Kidney (tissue), 14 donors: ENCODE data around the gene CHST1. TPM values are rescaled to one million over a fixed set of nuclear protein-coding genes. Genes with fewer than 3 reads are reported as not detected.

ENCODE experiments used
- DNase-seq, 5 donors: peaks; one replicate each; pipeline ENCODE4 v3.0.0-alpha.2; 2013 to 2020
- FAIRE-seq: peaks from 2 replicates; lab custom pipeline; 2012; peaks lifted over from hg19 to GRCh38; lab: Jason Lieb, UNC
- H3K27ac ChIP-seq, 2 donors: one replicate each; pipeline ENCODE4 v1.7.0; 2013; ENCODE audit warnings: low read depth in 2 of 2, low read length in 2 of 2, inconsistent platforms in 1 of 2
- H3K27me3 ChIP-seq: one replicate; pipeline ENCODE4 v1.7.1; 2013; ENCODE audit warnings: low read length, inconsistent platforms; ENCODE audit not compliant: control insufficient read depth, insufficient read depth
- H3K36me3 ChIP-seq, 3 donors: one replicate each; pipeline versions ENCODE4 v1.7.0 to v1.7.1; 2013; ENCODE audit warnings: low read length in 3 of 3, control low read depth in 1 of 3, inconsistent platforms in 1 of 3; ENCODE audit not compliant: insufficient read depth in 3 of 3, control insufficient read depth in 2 of 3
- H3K4me1 ChIP-seq, 3 donors: one replicate each; pipeline versions ENCODE4 v1.7.0 to v1.7.1; 2013; ENCODE audit warnings: low read length in 3 of 3, inconsistent platforms in 1 of 3, low read depth in 1 of 3; ENCODE audit not compliant: control insufficient read depth in 2 of 3, insufficient read depth in 2 of 3
- H3K4me3 ChIP-seq, 3 donors: one replicate each; pipeline versions ENCODE4 v1.7.0 to v1.8.1; 2013; ENCODE audit warnings: low read length in 3 of 3, control low read depth in 1 of 3, inconsistent platforms in 1 of 3
- H3K9ac ChIP-seq, 3 donors: one replicate each; pipeline versions ENCODE4 v1.7.0 to v1.7.1; 2013; ENCODE audit warnings: low read length in 3 of 3, control low read depth in 1 of 3, inconsistent platforms in 1 of 3
- H3K9me3 ChIP-seq, 3 donors: one replicate each; pipeline versions ENCODE4 v1.7.0 to v1.7.1; 2013; ENCODE audit warnings: low read length in 3 of 3, control low read depth in 1 of 3, inconsistent platforms in 1 of 3; ENCODE audit not compliant: control insufficient read depth in 2 of 3, insufficient read depth in 1 of 3
- CTCF ChIP-seq: IDR thresholded peaks from 3 replicates; pipeline ENCODE4 v1.5.1; 2012; ENCODE audit warnings: mild to moderate bottlenecking, moderate library complexity, borderline replicate concordance; ENCODE audit not compliant: insufficient read depth; ENCODE audit errors: extremely low read depth
- intact Hi-C: fragments of 100-400 bp; cut with DNase I; formaldehyde crosslinking; loops from one replicate; pipeline ENCODE4 v1.11.1; 2022
- microRNA-seq: library from miRNA; unstranded; fragments of <30 nt; microRNA quantifications from one replicate; pipeline ENCODE4 v1.2.0, GENCODE V29; 2020
- polyA plus RNA-seq: library from polyadenylated mRNA; stranded (reverse); fragments of 350-450 nt; fragmentation: Illumina TruSeq; extraction: RNeasy Lipid Tissue Mini Kit (QIAGEN cat#74804); gene quantifications from one replicate; pipeline ENCODE4 v1.2.3, GENCODE V29; 2014; ENCODE audit warnings: low read depth, low replicate concordance; ENCODE audit not compliant: insufficient read depth
- total RNA-seq: library from RNA; stranded (reverse); fragmentation: NEBNext Ultra II Directional; extraction: Animal tissue kit (Norgen Biotek cat#: 25700); gene quantifications from one replicate; pipeline ENCODE4 v1.2.1, GENCODE V29; 2021
- donor health status: control.
- donor health status: control.
- donor health status: control.
- donor health status: control.
- donor health status: control.
- donor health status: DM: yes; HTN: yes; CAD: no.
- donor health status: Normal renal cell carcinoma (clear cell type).

CHST1 gene
- total and polyA plus RNA-seq, 2 donors from 2014 or later: 2.8 to 2.9 TPM

DNA sequence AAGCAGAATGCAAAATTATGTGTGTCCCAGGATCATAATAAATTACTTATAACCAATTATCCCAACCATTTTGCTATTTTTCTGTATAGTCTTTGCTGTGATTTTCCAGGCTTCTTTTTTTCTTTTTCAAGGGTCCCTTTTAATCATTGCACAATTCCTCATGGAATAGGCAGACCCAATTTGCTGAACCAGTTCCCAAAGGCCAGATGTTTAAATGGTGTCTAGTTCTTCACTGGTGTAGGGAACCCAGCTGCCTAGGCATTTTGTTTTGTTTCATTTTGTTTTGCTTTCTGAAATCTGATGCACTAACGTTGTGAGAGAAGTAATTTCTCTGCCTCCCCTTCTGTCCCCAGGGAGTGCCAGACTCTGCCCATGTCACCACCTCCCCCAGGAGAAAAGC lies 60.4 kb downstream of the CHST1 start:
- H3K36me3 ChIP-seq: no peaks in the 10 kb centered on the region
- no peaks in the 10 kb centered on the region for H3K9me3 ChIP-seq
- intact Hi-C loops: no loop called here
- no peak overlapping the region for H3K27ac ChIP-seq
- no peak overlapping the region for H3K4me3 ChIP-seq
- no peak for TF ChIP-seq CTCF
- H3K27me3 ChIP-seq: no peaks in the 10 kb centered on the region
- DNase-seq (no peak), FAIRE-seq (no peak)
- no peak overlapping the region for H3K9ac ChIP-seq
- peaks cover 0 to 4% (median 0%) of the 10 kb centered on the region in 3 donors for H3K4me1 ChIP-seq

DNA sequence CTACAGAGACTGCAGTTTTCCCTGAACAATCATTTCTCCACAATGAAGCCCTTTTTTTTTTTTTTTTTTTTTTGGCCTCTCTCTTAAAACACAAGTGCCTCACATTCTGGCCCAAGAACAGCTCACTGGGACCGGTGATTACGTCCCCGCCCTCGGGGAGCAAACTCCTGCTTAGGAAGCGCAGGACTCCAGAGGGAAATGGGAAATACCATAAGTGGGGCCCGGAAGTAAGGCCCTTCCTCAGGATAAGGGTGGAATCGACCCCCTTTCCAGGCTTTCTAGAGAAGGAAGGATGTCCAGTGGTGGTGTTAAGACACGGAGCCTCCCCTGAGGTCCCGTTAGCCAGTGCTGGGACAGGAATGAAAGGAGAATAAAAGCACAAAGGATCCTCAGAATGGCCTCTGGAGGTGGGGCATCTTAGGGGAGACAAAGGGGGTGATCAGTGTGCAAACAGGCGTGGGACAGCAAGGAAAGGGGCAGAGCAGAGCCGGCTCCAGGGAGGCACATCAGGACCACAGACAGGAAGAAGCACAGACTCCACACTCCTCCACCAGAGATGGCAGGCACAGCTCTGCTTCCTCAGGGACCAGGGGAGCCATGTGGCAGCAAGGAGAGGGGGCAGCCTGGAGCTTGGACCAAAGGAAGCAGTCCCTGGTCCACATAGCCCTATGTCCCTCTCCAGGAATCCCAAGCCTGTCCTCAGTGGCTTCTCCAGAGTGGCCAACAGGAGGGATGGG lies 61.3 kb downstream of the CHST1 start:
- H3K27ac ChIP-seq: no peak overlapping the region
- H3K4me3 ChIP-seq: no peak overlapping the region
- H3K9ac ChIP-seq: no peak overlapping the region
- H3K9me3 ChIP-seq: no peaks in the 10 kb centered on the region
- no peaks in the 10 kb centered on the region for H3K36me3 ChIP-seq
- peaks cover 0 to 4% (median 0%) of the 10 kb centered on the region in 3 donors for H3K4me1 ChIP-seq
- no peaks in the 10 kb centered on the region for H3K27me3 ChIP-seq
- FAIRE-seq (no peak), DNase-seq (peak in 1 of 5 donors; percentile 10)
- TF ChIP-seq CTCF: no peak
- intact Hi-C loops: no loop called here

DNA sequence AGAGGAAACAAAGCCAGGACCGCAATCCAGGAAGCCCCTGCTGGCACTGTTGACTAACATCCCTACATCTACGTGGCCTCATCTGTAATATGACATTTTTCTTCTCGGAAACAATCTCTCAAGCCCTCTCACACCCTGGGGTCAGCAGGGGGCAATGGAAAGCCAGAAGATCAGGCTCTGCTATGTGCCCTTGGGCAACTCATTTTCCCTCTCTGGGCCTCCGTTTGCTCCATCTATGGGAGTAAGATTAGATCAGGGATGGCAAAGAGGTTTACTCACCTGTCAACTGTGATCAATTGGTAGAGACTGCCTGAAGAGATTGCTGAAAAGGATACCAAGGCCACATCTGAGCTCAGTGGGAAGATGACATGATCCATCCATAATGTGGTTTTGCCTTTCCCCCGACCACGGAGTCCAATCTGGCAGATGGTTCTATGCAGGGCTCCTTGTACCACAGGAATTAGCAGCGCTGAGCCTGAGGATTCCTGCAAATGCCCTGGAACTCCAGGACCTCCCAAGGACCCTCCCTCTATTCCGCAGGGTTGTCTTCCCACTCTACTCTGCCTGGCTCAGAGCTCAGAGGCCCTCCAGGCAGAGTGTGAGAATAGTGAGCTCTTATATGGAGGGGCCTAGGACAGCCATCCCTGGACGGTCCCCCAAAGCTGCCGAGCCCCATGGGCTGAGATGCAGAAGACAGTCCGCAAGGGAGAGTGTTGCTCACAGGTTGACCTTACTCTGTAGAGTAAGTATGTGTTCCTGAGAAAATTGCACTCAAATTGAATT lies 66.1 kb downstream of the CHST1 start:
- no peak overlapping the region for H3K27ac ChIP-seq
- DNase-seq (no peak), FAIRE-seq (no peak)
- H3K27me3 ChIP-seq: no peaks in the 10 kb centered on the region
- H3K4me1 ChIP-seq: no peaks in the 10 kb centered on the region
- H3K36me3 ChIP-seq: no peaks in the 10 kb centered on the region
- no peak overlapping the region for H3K9ac ChIP-seq
- no peak for TF ChIP-seq CTCF
- H3K9me3 ChIP-seq: no peaks in the 10 kb centered on the region
- intact Hi-C loops: no loop called here
- H3K4me3 ChIP-seq: no peak overlapping the region

Small RNA genes within 50 kb of the gene (microRNA-seq; reads per million reads assigned to microRNA genes)
- gene MIR7154: not detected

Other genes with a start within 250 kb of the CHST1 start
- 20.6 TPM for gene SLC35C1, start 139.5 kb upstream of the CHST1 start, total RNA-seq
- 5.7 TPM for gene SLC35C1, start 139.5 kb upstream of the CHST1 start, polyA plus RNA-seq
- 44.5 TPM for gene CRY2, start 181.9 kb upstream of the CHST1 start, total RNA-seq
- 20.7 TPM for gene CRY2, start 181.9 kb upstream of the CHST1 start, polyA plus RNA-seq
- gene MAPK8IP1, start 220.0 kb upstream of the CHST1 start, total RNA-seq: 15.7 TPM
- 24.8 TPM for gene MAPK8IP1, start 220.0 kb upstream of the CHST1 start, polyA plus RNA-seq
- gene FREY1, start 241.6 kb upstream of the CHST1 start, total RNA-seq: 1.0 TPM
- gene FREY1, start 241.6 kb upstream of the CHST1 start, polyA plus RNA-seq: 0.99 TPM